DND-41 (cell line): ENCODE measurements around the gene NOX5.
"Not testable (repeated sequence)": the region's sequence is repeated elsewhere in the genome, so short reads cannot be mapped to it uniquely, and the experiment has no call there.

Experiments used
- EZH2 ChIP-seq: IDR thresholded peaks from 3 replicates; pipeline ENCODE4 v1.6.1; 2012; ENCODE audit warnings: borderline replicate concordance, low read depth, mild to moderate bottlenecking, moderate library complexity, low read length, inconsistent platforms; ENCODE audit not compliant: severe bottlenecking
- TF ChIP-seq, protein P1 (sequence below): IDR thresholded peaks from 2 replicates; pipeline ENCODE4 v1.5.1; 2012; ENCODE audit warnings: borderline replicate concordance, low read length, moderate library complexity, mild to moderate bottlenecking; ENCODE audit not compliant: poor library complexity, severe bottlenecking; ENCODE audit errors: extremely low read depth

DNA sequence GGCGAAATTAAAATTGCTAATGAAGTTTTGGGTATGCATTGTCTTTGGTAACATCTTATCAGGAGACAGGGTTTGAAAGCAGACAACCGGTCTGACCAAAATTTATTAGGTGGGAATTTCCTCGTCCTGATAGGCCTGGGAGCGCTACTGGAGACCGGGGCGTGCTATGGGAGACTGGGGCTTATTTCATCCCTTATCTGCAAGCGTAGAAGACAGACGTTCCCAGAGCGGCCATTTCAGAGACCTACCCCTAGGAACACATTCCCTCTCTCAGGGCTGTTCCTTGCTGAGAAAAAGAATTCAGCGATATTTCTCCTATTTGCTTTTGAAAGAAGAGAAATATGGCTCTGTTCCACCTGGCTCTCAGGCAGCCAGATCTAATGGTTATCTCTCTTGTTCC is 37.1 kb upstream of the NOX5 start:
- TF ChIP-seq, protein P1, sequence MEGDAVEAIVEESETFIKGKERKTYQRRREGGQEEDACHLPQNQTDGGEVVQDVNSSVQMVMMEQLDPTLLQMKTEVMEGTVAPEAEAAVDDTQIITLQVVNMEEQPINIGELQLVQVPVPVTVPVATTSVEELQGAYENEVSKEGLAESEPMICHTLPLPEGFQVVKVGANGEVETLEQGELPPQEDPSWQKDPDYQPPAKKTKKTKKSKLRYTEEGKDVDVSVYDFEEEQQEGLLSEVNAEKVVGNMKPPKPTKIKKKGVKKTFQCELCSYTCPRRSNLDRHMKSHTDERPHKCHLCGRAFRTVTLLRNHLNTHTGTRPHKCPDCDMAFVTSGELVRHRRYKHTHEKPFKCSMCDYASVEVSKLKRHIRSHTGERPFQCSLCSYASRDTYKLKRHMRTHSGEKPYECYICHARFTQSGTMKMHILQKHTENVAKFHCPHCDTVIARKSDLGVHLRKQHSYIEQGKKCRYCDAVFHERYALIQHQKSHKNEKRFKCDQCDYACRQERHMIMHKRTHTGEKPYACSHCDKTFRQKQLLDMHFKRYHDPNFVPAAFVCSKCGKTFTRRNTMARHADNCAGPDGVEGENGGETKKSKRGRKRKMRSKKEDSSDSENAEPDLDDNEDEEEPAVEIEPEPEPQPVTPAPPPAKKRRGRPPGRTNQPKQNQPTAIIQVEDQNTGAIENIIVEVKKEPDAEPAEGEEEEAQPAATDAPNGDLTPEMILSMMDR: not testable (repeated sequence)
- not testable (repeated sequence) for TF ChIP-seq EZH2
